22Rv1 (cell line): ENCODE results near the gene FBRS.

ENCODE experiments used
- H3K27ac ChIP-seq: fragments of 450-650 bp; 2 replicates; pipeline ENCODE4 v1.5.1; 2017
- ZFX ChIP-seq: fragments of 450-650 bp; IDR thresholded peaks from 2 replicates; pipeline ENCODE4 v1.6.1; 2017; ENCODE audit warnings: antibody characterized with exemption, borderline replicate concordance
- TF ChIP-seq, protein P1 (sequence below): fragments of 450-650 bp; IDR thresholded peaks from 2 replicates; pipeline ENCODE4 v1.5.1; 2017; ENCODE audit warnings: mild to moderate bottlenecking

Gene FBRS

GRCh38 chr16:30649725-30650368, 8.4 kb upstream of the FBRS start:
- peak overlapping the region; percentile 89 for H3K27ac ChIP-seq
- TF ChIP-seq, protein P1, sequence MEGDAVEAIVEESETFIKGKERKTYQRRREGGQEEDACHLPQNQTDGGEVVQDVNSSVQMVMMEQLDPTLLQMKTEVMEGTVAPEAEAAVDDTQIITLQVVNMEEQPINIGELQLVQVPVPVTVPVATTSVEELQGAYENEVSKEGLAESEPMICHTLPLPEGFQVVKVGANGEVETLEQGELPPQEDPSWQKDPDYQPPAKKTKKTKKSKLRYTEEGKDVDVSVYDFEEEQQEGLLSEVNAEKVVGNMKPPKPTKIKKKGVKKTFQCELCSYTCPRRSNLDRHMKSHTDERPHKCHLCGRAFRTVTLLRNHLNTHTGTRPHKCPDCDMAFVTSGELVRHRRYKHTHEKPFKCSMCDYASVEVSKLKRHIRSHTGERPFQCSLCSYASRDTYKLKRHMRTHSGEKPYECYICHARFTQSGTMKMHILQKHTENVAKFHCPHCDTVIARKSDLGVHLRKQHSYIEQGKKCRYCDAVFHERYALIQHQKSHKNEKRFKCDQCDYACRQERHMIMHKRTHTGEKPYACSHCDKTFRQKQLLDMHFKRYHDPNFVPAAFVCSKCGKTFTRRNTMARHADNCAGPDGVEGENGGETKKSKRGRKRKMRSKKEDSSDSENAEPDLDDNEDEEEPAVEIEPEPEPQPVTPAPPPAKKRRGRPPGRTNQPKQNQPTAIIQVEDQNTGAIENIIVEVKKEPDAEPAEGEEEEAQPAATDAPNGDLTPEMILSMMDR: no peak
- TF ChIP-seq ZFX: no peak

- peak within 1 kb of the TSS; percentile 89 for H3K27ac ChIP-seq
- no peak for TF ChIP-seq ZFX
- TF ChIP-seq, protein P1: no peak
These were observed 7.7 kb upstream of the FBRS start, which contains the start of gene PRR14 for GRCh38 chr16:30650369-30651123. TSS of gene PRR14 (plus strand) at chr16:30650960. CDS start at chr16:30651646, 686 bp downstream.

- no peak for TF ChIP-seq ZFX
- TF ChIP-seq, protein P1: peak; percentile 83
- peak overlapping the region; percentile 89 for H3K27ac ChIP-seq
These were observed 6.9 kb upstream of the FBRS start for GRCh38 chr16:30651124-30652004.

DNA sequence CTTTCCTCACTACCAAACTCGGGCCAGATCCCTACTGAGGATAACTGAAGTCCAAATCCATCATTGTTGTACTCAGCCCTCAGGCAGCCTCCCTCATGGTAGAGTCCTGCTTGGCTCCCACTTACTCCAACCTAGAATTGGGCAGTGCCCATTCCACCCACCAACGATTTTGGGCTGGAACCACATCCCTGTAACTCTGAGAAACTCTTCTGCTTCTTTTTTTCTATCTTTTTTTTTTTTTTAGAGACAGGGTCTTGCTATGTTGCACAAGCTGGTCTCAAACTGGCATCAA, 6.3 kb upstream of the FBRS start:
- TF ChIP-seq, protein P1: no peak
- TF ChIP-seq ZFX: no peak
- peak overlapping the region; percentile 89 for H3K27ac ChIP-seq

- H3K27ac ChIP-seq: peak overlapping the region; percentile 89
- TF ChIP-seq, protein P1: no peak
- TF ChIP-seq ZFX: no peak
These were observed 5.5 kb upstream of the FBRS start for GRCh38 chr16:30652718-30653117.

DNA sequence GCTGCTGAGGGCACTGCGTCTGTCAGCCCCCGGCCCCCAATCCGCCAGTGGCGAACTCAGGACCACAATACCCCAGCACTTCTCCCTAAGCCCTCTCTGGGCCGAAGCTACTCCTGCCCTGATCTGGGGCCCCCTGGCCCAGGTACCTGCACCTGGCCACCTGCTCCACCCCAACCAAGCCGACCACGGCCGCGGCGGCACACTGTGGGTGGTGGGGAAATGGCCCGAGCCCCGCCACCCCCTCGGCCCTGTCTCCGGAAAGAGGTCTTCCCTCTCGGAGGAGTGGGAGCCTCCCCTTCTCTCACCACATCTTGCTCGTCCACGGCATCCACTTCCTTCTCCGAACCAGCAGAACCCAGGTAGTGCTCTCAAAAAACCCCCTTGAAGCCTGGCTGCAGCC, 3.4 kb upstream of the FBRS start:
- no peak overlapping the region for H3K27ac ChIP-seq
- TF ChIP-seq ZFX: no peak
- TF ChIP-seq, protein P1: no peak
